ENCODE data around the gene C4BPA. TPM values are rescaled to one million over a fixed set of nuclear protein-coding genes. Genes with fewer than 3 reads are reported as not detected.

C4BPA gene
- polyA plus RNA-seq, 1 of the 3 experiments (the other 2 are of a cell fraction): not detected

- no peaks in the 10 kb centered on the region for H3F3A ChIP-seq (replicated peaks; ENCODE audit: insufficient read depth)
- POLR2A ChIA-PET: interaction anchor here (1.2 kb wide), 1 partner anchor 18 kb away, joined by 5 read pairs; the partner anchor contains the start of gene PFKFB2
- TF ChIP-seq YY1 (IDR thresholded peaks at IDR 0.05; ENCODE audit: low read depth): no peak
- no peak for TF ChIP-seq GABPA (IDR thresholded peaks at IDR 0.05; ENCODE audit: low read depth)
- no peak for TF ChIP-seq ELF1 (IDR thresholded peaks at IDR 0.05)
- TF ChIP-seq RXRA (IDR thresholded peaks at IDR 0.05; ENCODE audit: borderline replicate concordance, low read depth): no peak
Observed at GRCh38 chr1:207070811-207071210, 33.2 kb upstream of the C4BPA start.

DNA sequence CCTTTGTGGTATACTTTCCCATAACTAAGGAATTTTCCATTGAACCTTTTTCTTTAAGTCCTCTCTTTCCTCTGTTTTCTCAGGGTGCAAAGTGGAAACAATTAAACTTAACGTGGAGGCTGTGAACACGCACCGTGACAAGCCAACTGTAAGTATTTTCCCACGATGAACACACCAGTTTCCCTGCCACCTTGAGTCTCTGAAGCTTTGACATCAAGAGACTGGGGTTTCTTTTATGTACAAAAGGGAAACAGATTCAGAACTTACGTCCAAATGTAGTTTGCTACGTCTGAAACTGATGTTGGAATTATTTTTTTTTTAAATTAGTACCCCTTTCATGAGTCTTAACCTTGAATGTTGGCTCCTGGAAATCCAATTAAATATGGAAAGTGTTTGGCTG lies 32.6 kb upstream of the C4BPA start:
- no peaks in the 10 kb centered on the region for H3F3A ChIP-seq (replicated peaks; ENCODE audit: insufficient read depth)
- no peak overlapping the region for H3K4me2 ChIP-seq
- no peaks in the 10 kb centered on the region for H3K27me3 ChIP-seq (ENCODE audit: insufficient read depth)
- no peaks in the 10 kb centered on the region for H3K79me2 ChIP-seq (ENCODE audit: insufficient read depth)
- ChIA-PET POLR2A (interaction anchor here (1.2 kb wide), 1 partner anchor 19 kb away, joined by 5 read pairs; the partner anchor contains the start of gene PFKFB2), CTCF (interaction anchor here (0.9 to 1.5 kb wide), 4 partner anchors 11 to 67 kb away, joined by 3 to 5 read pairs (median 3); no protein-coding TSS in a partner anchor)
- H3K4me3 ChIP-seq (ENCODE audit: low read depth in 2 of 2, low read length in 1 of 2): no peak overlapping the region
- H3K9me2 ChIP-seq: no peaks in the 10 kb centered on the region
- H3K27ac ChIP-seq (ENCODE audit: low read depth in 2 of 2, low read length in 1 of 2): no peak overlapping the region
- peaks cover 10 to 23% of the 10 kb centered on the region in 2 experiments for H3K36me3 ChIP-seq (replicated peaks in 1 of 2; ENCODE audit: control insufficient read depth in 1 of 2, insufficient read depth in 2 of 2, low read length in 1 of 2)
- no peak for DNase-seq
- H3K4me1 ChIP-seq (ENCODE audit: control insufficient read depth in 1 of 2, insufficient read depth in 2 of 2, low read depth in 1 of 2, low read length in 1 of 2): no peaks in the 10 kb centered on the region
- H3K9me3 ChIP-seq: no peaks in the 10 kb centered on the region
- no peak overlapping the region for H3K9ac ChIP-seq
- 94% methylated on average over 6 of the region's 6 CpGs for WGBS (ENCODE audit: low lambda C conversion rate)
- TF ChIP-seq PBX3 (IDR thresholded peaks at IDR 0.05) (no peak), MXI1 (IDR thresholded peaks at IDR 0.05; ENCODE audit: low read depth, low read length) (no peak), MEF2A (IDR thresholded peaks at IDR 0.05; ENCODE audit: borderline replicate concordance, low read depth) (no peak), EP300 (IDR thresholded peaks at IDR 0.05; ENCODE audit: borderline replicate concordance in 1 of 2, low read depth in 1 of 2, low read length in 1 of 2) (no peak), SMC3 (IDR thresholded peaks at IDR 0.05; ENCODE audit: low read depth, low read length) (no peak), POLR2AphosphoS5 (IDR thresholded peaks at IDR 0.05; ENCODE audit: low read depth, low read length) (no peak), RFX5 (IDR thresholded peaks at IDR 0.05; ENCODE audit: low read length) (no peak), RCOR1 (IDR thresholded peaks at IDR 0.05; ENCODE audit: low read length) (no peak), JUND (IDR thresholded peaks at IDR 0.05) (no peak), RXRA (IDR thresholded peaks at IDR 0.05; ENCODE audit: borderline replicate concordance, low read depth) (no peak), RAD21 (IDR thresholded peaks at IDR 0.05; ENCODE audit: low read length) (no peak), EZH2phosphoT487 (IDR thresholded peaks at IDR 0.05; ENCODE audit: borderline replicate concordance, low read depth) (no peak), SIN3A (IDR thresholded peaks at IDR 0.05; ENCODE audit: borderline replicate concordance, low read depth, low read length) (no peak), NFIC (IDR thresholded peaks at IDR 0.05; ENCODE audit: borderline replicate concordance) (no peak), FOSL2 (IDR thresholded peaks at IDR 0.05; ENCODE audit: borderline replicate concordance, low read depth) (no peak), ELF1 (IDR thresholded peaks at IDR 0.05) (no peak)
- TF ChIP-seq, protein P1, sequence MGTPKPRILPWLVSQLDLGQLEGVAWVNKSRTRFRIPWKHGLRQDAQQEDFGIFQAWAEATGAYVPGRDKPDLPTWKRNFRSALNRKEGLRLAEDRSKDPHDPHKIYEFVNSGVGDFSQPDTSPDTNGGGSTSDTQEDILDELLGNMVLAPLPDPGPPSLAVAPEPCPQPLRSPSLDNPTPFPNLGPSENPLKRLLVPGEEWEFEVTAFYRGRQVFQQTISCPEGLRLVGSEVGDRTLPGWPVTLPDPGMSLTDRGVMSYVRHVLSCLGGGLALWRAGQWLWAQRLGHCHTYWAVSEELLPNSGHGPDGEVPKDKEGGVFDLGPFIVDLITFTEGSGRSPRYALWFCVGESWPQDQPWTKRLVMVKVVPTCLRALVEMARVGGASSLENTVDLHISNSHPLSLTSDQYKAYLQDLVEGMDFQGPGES (IDR thresholded peaks at IDR 0.05; ENCODE audit: low read depth, low read length): no peak
- no peak overlapping the region for H2AFZ ChIP-seq (ENCODE audit: low read depth)
- no peaks in the 10 kb centered on the region for H4K20me1 ChIP-seq (ENCODE audit: insufficient read depth)

More at GRCh38 chr1:207070811-207071210, 33.2 kb upstream of the C4BPA start:
- DNase-seq: no peak
- Histone ChIP-seq H3K27me3 (ENCODE audit: insufficient read depth) (no peaks in the 10 kb centered on the region), H4K20me1 (ENCODE audit: insufficient read depth) (no peaks in the 10 kb centered on the region), H3K4me2 (no peak overlapping the region), H3K27ac (ENCODE audit: low read depth in 2 of 2, low read length in 1 of 2) (no peak overlapping the region), H3K4me1 (ENCODE audit: control insufficient read depth in 1 of 2, insufficient read depth in 2 of 2, low read depth in 1 of 2, low read length in 1 of 2) (no peaks in the 10 kb centered on the region), H3K9me3 (no peaks in the 10 kb centered on the region), H2AFZ (ENCODE audit: low read depth) (no peak overlapping the region), H3K36me3 (replicated peaks in 1 of 2; ENCODE audit: control insufficient read depth in 1 of 2, insufficient read depth in 2 of 2, low read length in 1 of 2) (peaks cover 10 to 25% of the 10 kb centered on the region in 2 experiments), H3K9me2 (no peaks in the 10 kb centered on the region), H3K4me3 (ENCODE audit: low read depth in 2 of 2, low read length in 1 of 2) (no peak overlapping the region), H3K79me2 (ENCODE audit: insufficient read depth) (no peaks in the 10 kb centered on the region), H3K9ac (no peak overlapping the region)
- CTCF ChIA-PET: interaction anchor here (0.7 to 1.5 kb wide), 4 partner anchors 11 to 66 kb away, joined by 3 read pairs; no protein-coding TSS in a partner anchor
- WGBS (ENCODE audit: low lambda C conversion rate): 83% methylated on average over 4 of the region's 4 CpGs
